Measurements from ENCODE around the gene GNPTAB. TPM values are rescaled to one million over a fixed set of nuclear protein-coding genes. Genes with fewer than 3 reads are reported as not detected.
A peak's percentile ranks its signal among the peaks of the same experiment; 100 is the strongest.

GNPTAB gene
- total and polyA plus RNA-seq, 2 of the 13 experiments (the other 11 are each of a cell fraction or from before 2014, with no cell fraction given): 13.6 to 19.4 TPM

DNA sequence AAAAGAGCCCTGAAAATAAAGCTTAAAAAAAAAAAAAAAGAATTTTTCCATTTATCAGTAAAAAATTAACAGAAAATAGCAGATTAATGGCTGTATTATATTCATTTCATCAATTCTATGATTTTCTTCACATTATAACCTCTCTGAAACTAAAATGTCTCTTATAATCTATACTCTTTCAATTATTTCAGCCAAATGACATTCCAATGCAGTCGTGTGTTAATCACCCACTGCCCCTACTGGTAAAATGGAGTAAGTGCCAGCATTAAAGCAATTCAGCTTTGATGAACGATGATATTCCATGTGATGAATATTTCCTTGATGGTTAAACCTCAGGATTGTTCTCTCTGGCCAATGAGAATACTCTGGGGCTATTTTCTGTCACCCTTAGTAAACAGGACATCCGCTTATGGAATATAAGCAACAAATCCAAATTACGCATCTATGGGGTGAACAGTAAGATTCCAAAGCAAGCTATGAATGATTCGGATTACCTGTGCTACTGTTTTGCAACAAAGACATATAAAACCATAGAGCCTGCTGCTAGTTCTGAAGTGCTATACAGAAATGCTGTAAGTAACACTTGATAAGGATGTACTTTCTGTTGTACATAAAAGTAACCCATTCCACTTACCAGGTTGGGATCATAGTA is 71.2 kb downstream of the GNPTAB start (continued):
- TF ChIP-seq, protein P1, sequence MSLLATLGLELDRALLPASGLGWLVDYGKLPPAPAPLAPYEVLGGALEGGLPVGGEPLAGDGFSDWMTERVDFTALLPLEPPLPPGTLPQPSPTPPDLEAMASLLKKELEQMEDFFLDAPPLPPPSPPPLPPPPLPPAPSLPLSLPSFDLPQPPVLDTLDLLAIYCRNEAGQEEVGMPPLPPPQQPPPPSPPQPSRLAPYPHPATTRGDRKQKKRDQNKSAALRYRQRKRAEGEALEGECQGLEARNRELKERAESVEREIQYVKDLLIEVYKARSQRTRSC (CRISPR knock-in tag; IDR thresholded peaks at IDR 0.05; ENCODE audit: low read depth): no peak
- TF ChIP-seq RFXAP (CRISPR knock-in tag; IDR thresholded peaks at IDR 0.05; ENCODE audit: borderline replicate concordance) (no peak), STAG1 (CRISPR knock-in tag; IDR thresholded peaks at IDR 0.05) (peak; percentile 88), BRD4 (CRISPR knock-in tag; IDR thresholded peaks at IDR 0.05) (no peak), MIXL1 (CRISPR knock-in tag; IDR thresholded peaks at IDR 0.05) (0 out of 2 replicates have a peak, but pooled peaks have one; percentile 43), ZNF75D (CRISPR knock-in tag; IDR thresholded peaks at IDR 0.05; ENCODE audit: borderline replicate concordance) (no peak), ZNF530 (CRISPR knock-in tag; IDR thresholded peaks at IDR 0.05; ENCODE audit: low read depth) (no peak)
- TF ChIP-seq, protein P2, sequence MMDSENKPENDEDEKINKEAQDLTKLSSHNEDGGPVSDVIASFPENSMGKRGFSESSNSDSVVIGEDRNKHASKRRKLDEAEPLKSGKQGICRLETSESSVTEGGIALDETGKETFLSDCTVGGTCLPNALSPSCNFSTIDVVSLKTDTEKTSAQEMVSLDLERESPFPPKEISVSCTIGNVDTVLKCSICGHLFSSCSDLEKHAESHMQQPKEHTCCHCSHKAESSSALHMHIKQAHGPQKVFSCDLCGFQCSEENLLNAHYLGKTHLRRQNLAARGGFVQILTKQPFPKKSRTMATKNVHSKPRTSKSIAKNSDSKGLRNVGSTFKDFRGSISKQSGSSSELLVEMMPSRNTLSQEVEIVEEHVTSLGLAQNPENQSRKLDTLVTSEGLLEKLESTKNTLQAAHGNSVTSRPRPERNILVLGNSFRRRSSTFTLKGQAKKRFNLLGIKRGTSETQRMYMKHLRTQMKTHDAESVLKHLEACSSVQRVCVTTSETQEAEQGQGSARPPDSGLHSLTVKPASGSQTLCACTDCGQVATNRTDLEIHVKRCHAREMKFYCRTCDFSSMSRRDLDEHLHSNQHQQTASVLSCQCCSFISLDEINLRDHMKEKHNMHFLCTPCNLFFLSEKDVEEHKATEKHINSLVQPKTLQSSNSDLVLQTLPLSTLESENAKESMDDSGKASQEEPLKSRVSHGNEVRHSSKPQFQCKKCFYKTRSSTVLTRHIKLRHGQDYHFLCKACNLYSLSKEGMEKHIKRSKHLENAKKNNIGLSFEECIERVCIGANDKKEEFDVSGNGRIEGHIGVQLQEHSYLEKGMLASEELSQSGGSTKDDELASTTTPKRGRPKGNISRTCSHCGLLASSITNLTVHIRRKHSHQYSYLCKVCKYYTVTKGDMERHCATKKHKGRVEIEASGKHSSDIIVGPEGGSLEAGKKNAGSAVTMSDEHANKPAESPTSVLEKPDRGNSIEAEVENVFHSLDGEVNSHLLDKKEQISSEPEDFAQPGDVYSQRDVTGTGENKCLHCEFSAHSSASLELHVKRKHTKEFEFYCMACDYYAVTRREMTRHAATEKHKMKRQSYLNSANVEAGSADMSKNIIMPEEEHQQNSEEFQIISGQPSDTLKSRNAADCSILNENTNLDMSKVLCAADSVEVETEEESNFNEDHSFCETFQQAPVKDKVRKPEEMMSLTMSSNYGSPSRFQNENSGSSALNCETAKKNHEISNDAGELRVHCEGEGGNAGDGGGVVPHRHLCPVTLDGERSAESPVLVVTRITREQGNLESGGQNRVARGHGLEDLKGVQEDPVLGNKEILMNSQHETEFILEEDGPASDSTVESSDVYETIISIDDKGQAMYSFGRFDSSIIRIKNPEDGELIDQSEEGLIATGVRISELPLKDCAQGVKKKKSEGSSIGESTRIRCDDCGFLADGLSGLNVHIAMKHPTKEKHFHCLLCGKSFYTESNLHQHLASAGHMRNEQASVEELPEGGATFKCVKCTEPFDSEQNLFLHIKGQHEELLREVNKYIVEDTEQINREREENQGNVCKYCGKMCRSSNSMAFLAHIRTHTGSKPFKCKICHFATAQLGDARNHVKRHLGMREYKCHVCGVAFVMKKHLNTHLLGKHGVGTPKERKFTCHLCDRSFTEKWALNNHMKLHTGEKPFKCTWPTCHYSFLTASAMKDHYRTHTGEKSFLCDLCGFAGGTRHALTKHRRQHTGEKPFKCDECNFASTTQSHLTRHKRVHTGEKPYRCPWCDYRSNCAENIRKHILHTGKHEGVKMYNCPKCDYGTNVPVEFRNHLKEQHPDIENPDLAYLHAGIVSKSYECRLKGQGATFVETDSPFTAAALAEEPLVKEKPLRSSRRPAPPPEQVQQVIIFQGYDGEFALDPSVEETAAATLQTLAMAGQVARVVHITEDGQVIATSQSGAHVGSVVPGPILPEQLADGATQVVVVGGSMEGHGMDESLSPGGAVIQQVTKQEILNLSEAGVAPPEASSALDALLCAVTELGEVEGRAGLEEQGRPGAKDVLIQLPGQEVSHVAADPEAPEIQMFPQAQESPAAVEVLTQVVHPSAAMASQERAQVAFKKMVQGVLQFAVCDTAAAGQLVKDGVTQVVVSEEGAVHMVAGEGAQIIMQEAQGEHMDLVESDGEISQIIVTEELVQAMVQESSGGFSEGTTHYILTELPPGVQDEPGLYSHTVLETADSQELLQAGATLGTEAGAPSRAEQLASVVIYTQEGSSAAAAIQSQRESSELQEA (CRISPR knock-in tag; IDR thresholded peaks at IDR 0.05; ENCODE audit: not compliant biosample characterization): no peak
- TF ChIP-seq, protein P3, sequence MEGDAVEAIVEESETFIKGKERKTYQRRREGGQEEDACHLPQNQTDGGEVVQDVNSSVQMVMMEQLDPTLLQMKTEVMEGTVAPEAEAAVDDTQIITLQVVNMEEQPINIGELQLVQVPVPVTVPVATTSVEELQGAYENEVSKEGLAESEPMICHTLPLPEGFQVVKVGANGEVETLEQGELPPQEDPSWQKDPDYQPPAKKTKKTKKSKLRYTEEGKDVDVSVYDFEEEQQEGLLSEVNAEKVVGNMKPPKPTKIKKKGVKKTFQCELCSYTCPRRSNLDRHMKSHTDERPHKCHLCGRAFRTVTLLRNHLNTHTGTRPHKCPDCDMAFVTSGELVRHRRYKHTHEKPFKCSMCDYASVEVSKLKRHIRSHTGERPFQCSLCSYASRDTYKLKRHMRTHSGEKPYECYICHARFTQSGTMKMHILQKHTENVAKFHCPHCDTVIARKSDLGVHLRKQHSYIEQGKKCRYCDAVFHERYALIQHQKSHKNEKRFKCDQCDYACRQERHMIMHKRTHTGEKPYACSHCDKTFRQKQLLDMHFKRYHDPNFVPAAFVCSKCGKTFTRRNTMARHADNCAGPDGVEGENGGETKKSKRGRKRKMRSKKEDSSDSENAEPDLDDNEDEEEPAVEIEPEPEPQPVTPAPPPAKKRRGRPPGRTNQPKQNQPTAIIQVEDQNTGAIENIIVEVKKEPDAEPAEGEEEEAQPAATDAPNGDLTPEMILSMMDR (CRISPR knock-in tag; IDR thresholded peaks at IDR 0.05): peak; percentile 59
- TF ChIP-seq, protein P4, sequence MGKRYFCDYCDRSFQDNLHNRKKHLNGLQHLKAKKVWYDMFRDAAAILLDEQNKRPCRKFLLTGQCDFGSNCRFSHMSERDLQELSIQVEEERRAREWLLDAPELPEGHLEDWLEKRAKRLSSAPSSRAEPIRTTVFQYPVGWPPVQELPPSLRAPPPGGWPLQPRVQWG (CRISPR knock-in tag; IDR thresholded peaks at IDR 0.05; ENCODE audit: borderline replicate concordance, low read depth): no peak
